ENCODE results near the gene ZNF107.

DNA sequence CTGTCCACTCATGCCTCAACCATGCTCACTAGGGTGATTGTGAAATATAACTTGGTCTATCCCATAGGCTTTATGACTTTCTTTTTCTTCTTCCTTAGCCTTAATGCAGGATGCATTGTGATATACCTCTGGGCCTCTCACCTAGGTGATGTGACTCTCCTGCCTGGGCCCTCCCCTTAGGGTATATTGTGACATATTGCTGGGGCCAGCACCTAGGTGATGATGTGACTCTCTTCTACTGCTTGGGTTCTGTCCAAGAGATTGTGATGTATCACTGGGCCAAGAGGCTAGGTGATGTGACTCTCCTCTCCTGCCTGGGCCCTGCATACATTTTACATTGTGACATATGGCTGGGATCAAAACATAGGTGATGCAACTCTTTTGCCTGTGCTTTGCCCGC is 14.7 kb upstream of the ZNF107 start:
- TF ChIP-seq, protein P1, sequence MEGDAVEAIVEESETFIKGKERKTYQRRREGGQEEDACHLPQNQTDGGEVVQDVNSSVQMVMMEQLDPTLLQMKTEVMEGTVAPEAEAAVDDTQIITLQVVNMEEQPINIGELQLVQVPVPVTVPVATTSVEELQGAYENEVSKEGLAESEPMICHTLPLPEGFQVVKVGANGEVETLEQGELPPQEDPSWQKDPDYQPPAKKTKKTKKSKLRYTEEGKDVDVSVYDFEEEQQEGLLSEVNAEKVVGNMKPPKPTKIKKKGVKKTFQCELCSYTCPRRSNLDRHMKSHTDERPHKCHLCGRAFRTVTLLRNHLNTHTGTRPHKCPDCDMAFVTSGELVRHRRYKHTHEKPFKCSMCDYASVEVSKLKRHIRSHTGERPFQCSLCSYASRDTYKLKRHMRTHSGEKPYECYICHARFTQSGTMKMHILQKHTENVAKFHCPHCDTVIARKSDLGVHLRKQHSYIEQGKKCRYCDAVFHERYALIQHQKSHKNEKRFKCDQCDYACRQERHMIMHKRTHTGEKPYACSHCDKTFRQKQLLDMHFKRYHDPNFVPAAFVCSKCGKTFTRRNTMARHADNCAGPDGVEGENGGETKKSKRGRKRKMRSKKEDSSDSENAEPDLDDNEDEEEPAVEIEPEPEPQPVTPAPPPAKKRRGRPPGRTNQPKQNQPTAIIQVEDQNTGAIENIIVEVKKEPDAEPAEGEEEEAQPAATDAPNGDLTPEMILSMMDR (conservative IDR thresholded peaks at IDR 0.05; ENCODE audit: low read depth, low read length), result no peak
- TF ChIP-seq POLR2A (IDR thresholded peaks at IDR 0.05; ENCODE audit: low read depth, low read length) (no peak), MXI1 (IDR thresholded peaks at IDR 0.05; ENCODE audit: borderline replicate concordance, low read depth, low read length) (no peak), RFX5 (IDR thresholded peaks at IDR 0.05; ENCODE audit: low read depth, low read length) (no peak), CEBPB (IDR thresholded peaks at IDR 0.05; ENCODE audit: low read depth, low read length) (no peak), CHD1 (IDR thresholded peaks at IDR 0.05; ENCODE audit: low read depth, low read length) (no peak)
